Measurements from ENCODE around the gene RELA. TPM values are rescaled to one million over a fixed set of nuclear protein-coding genes. Genes with fewer than 3 reads are reported as not detected.

Gene RELA
- polyA plus RNA-seq, 1 of the 3 experiments (the other 2 are of a cell fraction) = 49.5 TPM

GRCh38 chr11:65616575-65617001 lies 46.1 kb downstream of the RELA start:
- H4K20me1 ChIP-seq (ENCODE audit: insufficient read depth) = peaks cover 23% of the 10 kb centered on the region
- peaks cover 10 to 50% of the 10 kb centered on the region in 2 experiments for H3K36me3 ChIP-seq (replicated peaks in 1 of 2; ENCODE audit: control insufficient read depth in 1 of 2, insufficient read depth in 2 of 2, low read length in 1 of 2)
- H2AFZ ChIP-seq (ENCODE audit: low read depth) = no peak overlapping the region
- peak overlapping the region; percentile 68 to 95 for H3K4me3 ChIP-seq (ENCODE audit: low read depth in 2 of 2, low read length in 1 of 2)
- peaks cover 4% of the 10 kb centered on the region for H3F3A ChIP-seq (replicated peaks; ENCODE audit: insufficient read depth)
- no peak for DNase-seq
- peak overlapping the region; percentile 85 for H3K4me2 ChIP-seq
- no peaks in the 10 kb centered on the region for H3K9me2 ChIP-seq
- H3K9me3 ChIP-seq = no peaks in the 10 kb centered on the region
- WGBS (ENCODE audit: low lambda C conversion rate) = 38% methylated on average over 4 of the region's 10 CpGs
- no peaks in the 10 kb centered on the region for H3K27me3 ChIP-seq (ENCODE audit: insufficient read depth)
- H3K4me1 ChIP-seq (ENCODE audit: control insufficient read depth in 1 of 2, insufficient read depth in 2 of 2, low read depth in 1 of 2, low read length in 1 of 2) = peaks cover 15 to 32% of the 10 kb centered on the region in 2 experiments; a peak in 3 of 4 replicates
- H3K9ac ChIP-seq = peak overlapping the region; percentile 86
- H3K27ac ChIP-seq (ENCODE audit: low read depth in 2 of 2, low read length in 1 of 2) = peak overlapping the region; percentile 83 to 93; a peak in 3 of 4 replicates
- no peak for TF ChIP-seq RFX5 (IDR thresholded peaks at IDR 0.05; ENCODE audit: low read length)
- TF ChIP-seq NRF1 (IDR thresholded peaks at IDR 0.05; ENCODE audit: low read depth, low read length) = no peak
- TF ChIP-seq FOSL2 (IDR thresholded peaks at IDR 0.05; ENCODE audit: borderline replicate concordance, low read depth) = no peak
- TF ChIP-seq RCOR1 (IDR thresholded peaks at IDR 0.05; ENCODE audit: low read length) = no peak
- no peak for TF ChIP-seq GATA2 (CRISPR knock-in tag; IDR thresholded peaks at IDR 0.05)
- no peak for TF ChIP-seq GABPA (IDR thresholded peaks at IDR 0.05; ENCODE audit: low read depth)
- H3K79me2 ChIP-seq (ENCODE audit: insufficient read depth) = peaks cover 88% of the 10 kb centered on the region
- POLR2A ChIA-PET = interaction anchor here (0.8 to 1.1 kb wide), 2 partner anchors 36 to 37 kb away, joined by 3 read pairs; no protein-coding TSS in a partner anchor
- CTCF ChIA-PET = interaction anchor here (2.5 to 4.9 kb wide), 2 partner anchors 10 to 20 kb away, joined by 18 read pairs; partner anchors contain the start of gene SIPA1

- H3K36me3 ChIP-seq (replicated peaks in 1 of 2; ENCODE audit: control insufficient read depth in 1 of 2, insufficient read depth in 2 of 2, low read length in 1 of 2) = peaks cover 6 to 44% of the 10 kb centered on the region in 2 experiments
- CTCF ChIA-PET = interaction anchor here (2.5 to 4.9 kb wide), 2 partner anchors 11 to 21 kb away, joined by 18 read pairs; partner anchors contain the start of gene SIPA1
- no peak for TF ChIP-seq EZH2phosphoT487 (IDR thresholded peaks at IDR 0.05; ENCODE audit: borderline replicate concordance, low read depth)
- no peak for TF ChIP-seq FOXJ3 (CRISPR knock-in tag; IDR thresholded peaks at IDR 0.05)
- no peak for TF ChIP-seq POLR2AphosphoS5 (IDR thresholded peaks at IDR 0.05; ENCODE audit: low read depth, low read length)
- no peak for TF ChIP-seq IRF3 (IDR thresholded peaks at IDR 0.05; ENCODE audit: low read depth, low read length)
- no peak for TF ChIP-seq EP300 (IDR thresholded peaks at IDR 0.05; ENCODE audit: borderline replicate concordance in 1 of 2, low read depth in 1 of 2, low read length in 1 of 2)
- no peak for TF ChIP-seq ELF1 (IDR thresholded peaks at IDR 0.05)
- TF ChIP-seq NFIC (IDR thresholded peaks at IDR 0.05; ENCODE audit: borderline replicate concordance) = no peak
- TF ChIP-seq MAX (IDR thresholded peaks at IDR 0.05; ENCODE audit: low read depth) = no peak
- TF ChIP-seq TAF1 (IDR thresholded peaks at IDR 0.05; ENCODE audit: borderline replicate concordance, low read depth, low read length) = no peak
- no peak for TF ChIP-seq RFX5 (IDR thresholded peaks at IDR 0.05; ENCODE audit: low read length)
- TF ChIP-seq RAD21 (IDR thresholded peaks at IDR 0.05; ENCODE audit: low read length) = no peak
- TF ChIP-seq JUND (IDR thresholded peaks at IDR 0.05) = no peak
- TF ChIP-seq REST (IDR thresholded peaks at IDR 0.05; ENCODE audit: low read depth, low read length) = no peak
- no peak for TF ChIP-seq MEF2A (IDR thresholded peaks at IDR 0.05; ENCODE audit: borderline replicate concordance, low read depth)
- TF ChIP-seq, protein P1, sequence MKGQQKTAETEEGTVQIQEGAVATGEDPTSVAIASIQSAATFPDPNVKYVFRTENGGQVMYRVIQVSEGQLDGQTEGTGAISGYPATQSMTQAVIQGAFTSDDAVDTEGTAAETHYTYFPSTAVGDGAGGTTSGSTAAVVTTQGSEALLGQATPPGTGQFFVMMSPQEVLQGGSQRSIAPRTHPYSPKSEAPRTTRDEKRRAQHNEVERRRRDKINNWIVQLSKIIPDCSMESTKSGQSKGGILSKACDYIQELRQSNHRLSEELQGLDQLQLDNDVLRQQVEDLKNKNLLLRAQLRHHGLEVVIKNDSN (IDR thresholded peaks at IDR 0.05; ENCODE audit: borderline replicate concordance, low read depth) = no peak
- TF ChIP-seq GABPA (IDR thresholded peaks at IDR 0.05; ENCODE audit: low read depth) = no peak
- TF ChIP-seq CHD2 (IDR thresholded peaks at IDR 0.05; ENCODE audit: low read length, partially characterized antibody) = no peak
- no peak for TF ChIP-seq TEAD4 (IDR thresholded peaks at IDR 0.05; ENCODE audit: borderline replicate concordance, insufficient read depth)
Observed at GRCh38 chr11:65615950-65616574, 46.7 kb downstream of the RELA start.

More at GRCh38 chr11:65615950-65616574, 46.7 kb downstream of the RELA start:
- Histone ChIP-seq H3K9ac (peak overlapping the region; percentile 86), H3F3A (replicated peaks; ENCODE audit: insufficient read depth) (peaks cover 4% of the 10 kb centered on the region), H3K27me3 (ENCODE audit: insufficient read depth) (no peaks in the 10 kb centered on the region), H3K27ac (ENCODE audit: low read depth in 2 of 2, low read length in 1 of 2) (peak overlapping the region; percentile 83 to 93; a peak in 3 of 4 replicates), H3K4me2 (peak overlapping the region; percentile 85), H3K9me3 (no peaks in the 10 kb centered on the region), H3K9me2 (no peaks in the 10 kb centered on the region), H3K79me2 (ENCODE audit: insufficient read depth) (peaks cover 93% of the 10 kb centered on the region), H2AFZ (ENCODE audit: low read depth) (no peak overlapping the region), H4K20me1 (ENCODE audit: insufficient read depth) (peaks cover 23% of the 10 kb centered on the region), H3K4me3 (ENCODE audit: low read depth in 2 of 2, low read length in 1 of 2) (peak overlapping the region; percentile 68 to 95), H3K4me1 (ENCODE audit: control insufficient read depth in 1 of 2, insufficient read depth in 2 of 2, low read depth in 1 of 2, low read length in 1 of 2) (peaks cover 20 to 36% of the 10 kb centered on the region in 2 experiments; a peak in 3 of 4 replicates)
- POLR2A ChIA-PET = interaction anchor here (0.9 to 1.5 kb wide), 6 partner anchors 9 to 274 kb away, joined by 3 to 5 read pairs (median 4); partner anchors contain the start of genes CCDC85B, CFL1 and MALAT1
- peak; percentile 89 for DNase-seq
- WGBS (ENCODE audit: low lambda C conversion rate) = 0% methylated on average over 10 of the region's 50 CpGs
